ENCODE measurements around the gene HTR6.

- TF ChIP-seq SIN3A (IDR thresholded peaks at IDR 0.05; ENCODE audit: borderline replicate concordance, insufficient read depth, low read length) = no peak
- no peak for TF ChIP-seq TAF1 (IDR thresholded peaks at IDR 0.05; ENCODE audit: borderline replicate concordance, insufficient read depth, low read length)
- TF ChIP-seq POLR2AphosphoS5 (IDR thresholded peaks at IDR 0.05; ENCODE audit: low read depth, low read length) = no peak
Observed at GRCh38 chr1:19698181-19698580, 33.5 kb downstream of the HTR6 start.

All from PFSK-1 (cell line).